Measurements from ENCODE around the gene TBX1. TPM values are rescaled to one million over a fixed set of nuclear protein-coding genes. Genes with fewer than 3 reads are reported as not detected.

The TBX1 gene
- polyA plus RNA-seq, 3 donors = not detected

GRCh38 chr22:19782533-19782932 lies 22.0 kb downstream of the TBX1 start:
- no peaks in the 10 kb centered on the region for H3K9me3 Mint-ChIP-seq
- no peaks in the 10 kb centered on the region for H3K36me3 Mint-ChIP-seq
- H3K9me3 ChIP-seq (replicated peaks in 1 of 2; ENCODE audit: control insufficient read depth in 1 of 2, insufficient read depth in 1 of 2, low read length in 2 of 2) = no peaks in the 10 kb centered on the region
- H3K27me3 ChIP-seq (ENCODE audit: control insufficient read depth in 2 of 2, insufficient read depth in 2 of 2, low read length in 2 of 2) = no peaks in the 10 kb centered on the region
- no peak overlapping the region for H3K27ac Mint-ChIP-seq
- H3K4me1 Mint-ChIP-seq = peaks cover 7% of the 10 kb centered on the region
- H3K4me3 ChIP-seq (replicated peaks in 1 of 3; ENCODE audit: low read depth in 2 of 3, low read length in 3 of 3) = no peak overlapping the region
- H3K27me3 Mint-ChIP-seq (ENCODE audit: low read depth in 3 of 3) = peaks cover 8 to 29% (median 9%) of the 10 kb centered on the region in 3 donors
- no CpG with 5 or more reads among the region's 1 CpG for WGBS (ENCODE audit: insufficient coverage)
- H3K4me1 ChIP-seq (ENCODE audit: control insufficient read depth in 1 of 2, insufficient read depth in 2 of 2, low read length in 2 of 2) = peaks cover 0 to 5% of the 10 kb centered on the region in 2 donors
- no peaks in the 10 kb centered on the region for H3K36me3 ChIP-seq (replicated peaks in 1 of 2; ENCODE audit: control insufficient read depth in 1 of 2, insufficient read depth in 2 of 2, low read length in 2 of 2)
- H3K4me2 ChIP-seq (replicated peaks; ENCODE audit: extremely low read depth, low read length, poor library complexity, severe bottlenecking) = no peak overlapping the region
- H2AFZ ChIP-seq (ENCODE audit: insufficient read depth, low read depth, low read length, poor library complexity, severe bottlenecking) = no peak overlapping the region
- intact Hi-C loops (cut with micrococcal nuclease) = no loop called here
- H4K20me1 ChIP-seq (ENCODE audit: insufficient read depth, low read length) = no peaks in the 10 kb centered on the region
- no peaks in the 10 kb centered on the region for H3K79me2 ChIP-seq (ENCODE audit: insufficient read depth, low read length)
- no peak for DNase-seq
- H3K9ac ChIP-seq (ENCODE audit: insufficient read depth, low read length, poor library complexity, severe bottlenecking) = no peak overlapping the region
- H3K4me3 Mint-ChIP-seq = no peak overlapping the region
- no peak overlapping the region for H3K27ac ChIP-seq (ENCODE audit: low read depth in 1 of 2, low read length in 2 of 2)
- TF ChIP-seq CTCF (IDR thresholded peaks at IDR 0.05) = no peak

- peaks cover 0 to 5% of the 10 kb centered on the region in 2 donors for H3K4me1 ChIP-seq (ENCODE audit: control insufficient read depth in 1 of 2, insufficient read depth in 2 of 2, low read length in 2 of 2)
- Mint-ChIP-seq H3K9me3 (no peaks in the 10 kb centered on the region), H3K4me1 (peaks cover 7% of the 10 kb centered on the region), H3K27me3 (ENCODE audit: low read depth in 3 of 3) (peaks cover 3 to 16% (median 9%) of the 10 kb centered on the region in 3 donors), H3K4me3 (no peak overlapping the region), H3K36me3 (no peaks in the 10 kb centered on the region), H3K27ac (no peak overlapping the region)
- H3K36me3 ChIP-seq (replicated peaks in 1 of 2; ENCODE audit: control insufficient read depth in 1 of 2, insufficient read depth in 2 of 2, low read length in 2 of 2) = no peaks in the 10 kb centered on the region
- intact Hi-C loops (cut with micrococcal nuclease) = no loop called here
- no peak for TF ChIP-seq CTCF (IDR thresholded peaks at IDR 0.05)
- no peaks in the 10 kb centered on the region for H3K79me2 ChIP-seq (ENCODE audit: insufficient read depth, low read length)
- H3K9ac ChIP-seq (ENCODE audit: insufficient read depth, low read length, poor library complexity, severe bottlenecking) = no peak overlapping the region
- DNase-seq = no peak
- no peaks in the 10 kb centered on the region for H4K20me1 ChIP-seq (ENCODE audit: insufficient read depth, low read length)
- no peak overlapping the region for H3K4me2 ChIP-seq (replicated peaks; ENCODE audit: extremely low read depth, low read length, poor library complexity, severe bottlenecking)
- no peak overlapping the region for H2AFZ ChIP-seq (ENCODE audit: insufficient read depth, low read depth, low read length, poor library complexity, severe bottlenecking)
- no peaks in the 10 kb centered on the region for H3K27me3 ChIP-seq (ENCODE audit: control insufficient read depth in 2 of 2, insufficient read depth in 2 of 2, low read length in 2 of 2)
- H3K4me3 ChIP-seq (replicated peaks in 1 of 3; ENCODE audit: low read depth in 2 of 3, low read length in 3 of 3) = no peak overlapping the region
- no peaks in the 10 kb centered on the region for H3K9me3 ChIP-seq (replicated peaks in 1 of 2; ENCODE audit: control insufficient read depth in 1 of 2, insufficient read depth in 1 of 2, low read length in 2 of 2)
- no peak overlapping the region for H3K27ac ChIP-seq (ENCODE audit: low read depth in 1 of 2, low read length in 2 of 2)
- WGBS (ENCODE audit: insufficient coverage) = 95% methylated on average over 18 of the region's 24 CpGs
Observed at GRCh38 chr22:19783586-19784383, 23.2 kb downstream of the TBX1 start.

Data from CD14-positive monocyte (primary cell).